NOMO-1 treated with dmso at 0.1 percent for 144 hours (cell line): ENCODE results near the gene LRRC37A.
"Not testable (repeated sequence)": the region's sequence is repeated elsewhere in the genome, so short reads cannot be mapped to it uniquely, and the experiment has no call there.

ENCODE experiments used
- DNase-seq: peaks from one replicate; lab custom pipeline; 2025; ENCODE audit not compliant: unreplicated experiment; lab: John Stamatoyannopoulos, UW

LRRC37A gene

GRCh38 chr17:46286764-46287221 is 8.1 kb upstream of the LRRC37A start:
- DNase-seq = not testable (repeated sequence)

DNA sequence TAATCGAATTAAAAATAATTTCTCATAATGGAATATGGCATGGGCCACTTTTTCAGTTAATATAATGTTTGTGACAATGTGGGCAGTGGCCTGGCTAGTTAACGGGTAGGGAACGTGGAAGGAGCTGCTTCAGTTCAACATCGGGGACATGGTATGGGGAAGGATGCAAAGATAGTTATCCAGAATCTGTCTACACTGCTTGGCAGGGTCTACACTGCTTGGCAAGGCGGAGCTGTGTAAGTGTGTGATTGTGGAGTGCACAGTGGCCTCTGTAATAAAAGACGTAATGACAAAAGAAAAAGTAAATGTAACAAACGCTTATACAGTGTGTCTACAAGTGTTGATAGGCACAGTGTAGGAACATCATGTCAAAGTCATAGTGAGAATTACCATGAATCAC is 7.3 kb upstream of the LRRC37A start:
- not testable (repeated sequence) for DNase-seq

DNA sequence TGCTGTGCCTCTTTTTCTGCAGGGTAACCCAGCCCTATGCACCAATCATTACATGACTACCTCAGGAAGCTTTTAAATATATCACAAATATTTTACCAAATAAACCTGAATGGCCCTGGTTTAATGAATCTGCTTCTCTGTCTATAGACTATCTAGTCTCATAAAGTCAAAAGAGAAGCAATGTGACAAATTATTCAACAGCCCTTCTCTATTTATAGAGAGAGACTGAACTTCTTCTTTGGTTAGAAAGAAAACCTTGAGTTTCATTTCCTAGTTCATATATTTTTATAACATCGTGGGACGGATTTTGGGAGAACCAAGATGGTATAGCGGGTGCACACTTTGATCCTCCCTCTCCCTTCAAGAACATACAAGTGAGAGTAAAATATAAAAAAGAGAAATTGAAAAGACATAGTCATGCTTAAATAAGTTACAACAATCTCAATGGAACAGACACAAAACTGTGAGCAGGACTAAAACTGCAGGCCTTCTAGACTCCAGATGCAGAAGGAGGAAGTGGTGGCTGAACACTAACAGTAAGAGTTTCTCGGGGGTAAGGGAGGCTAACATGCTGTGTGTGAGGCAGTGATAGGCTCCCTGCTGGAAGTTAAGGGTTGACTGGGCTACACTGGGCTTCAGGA is 3.9 kb upstream of the LRRC37A start:
- DNase-seq = peak; percentile 57

- not testable (repeated sequence) for DNase-seq
Observed at GRCh38 chr17:46291618-46292017, 3.3 kb upstream of the LRRC37A start.

GRCh38 chr17:46341220-46341619 is 46.3 kb downstream of the LRRC37A start:
- not testable (repeated sequence) for DNase-seq

DNA sequence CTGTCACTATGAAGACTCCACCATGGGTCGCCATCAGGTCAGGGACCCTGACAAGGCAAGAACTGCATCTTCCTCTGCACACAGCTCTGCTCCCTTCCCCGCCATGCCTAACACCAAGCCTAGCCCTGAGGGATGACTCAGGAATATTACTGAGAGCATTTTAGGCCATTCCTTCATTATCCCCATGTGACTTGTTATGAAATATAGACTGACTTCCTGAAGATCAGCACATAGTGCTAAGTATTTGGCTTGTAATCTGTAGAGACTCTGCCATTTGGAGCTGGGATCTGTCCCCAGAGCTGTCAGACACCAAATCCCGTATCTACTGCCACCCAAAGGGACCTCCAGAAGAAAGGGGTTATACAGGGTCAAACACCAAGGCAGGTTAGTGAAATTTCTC is 47.2 kb downstream of the LRRC37A start:
- not testable (repeated sequence) for DNase-seq

DNA sequence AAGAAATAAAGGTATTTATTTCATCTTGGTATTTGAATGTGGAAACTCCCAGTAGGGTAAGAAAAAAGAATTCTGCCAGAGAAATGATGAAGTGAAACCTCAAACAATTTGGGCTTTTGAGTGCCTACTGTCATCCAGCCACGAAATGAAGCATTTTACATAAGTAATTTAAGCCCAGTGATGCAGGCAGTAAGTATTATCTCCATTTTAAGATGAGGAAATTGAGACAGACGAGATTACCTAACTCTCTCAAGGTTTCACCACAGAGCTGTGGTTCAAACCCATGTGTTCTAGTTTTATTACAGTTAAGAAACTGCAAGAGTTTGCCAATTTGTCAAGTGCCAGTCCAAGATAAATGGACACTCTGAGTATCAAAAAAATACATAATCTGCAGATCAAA is 53.4 kb downstream of the LRRC37A start:
- DNase-seq = not testable (repeated sequence)

DNA sequence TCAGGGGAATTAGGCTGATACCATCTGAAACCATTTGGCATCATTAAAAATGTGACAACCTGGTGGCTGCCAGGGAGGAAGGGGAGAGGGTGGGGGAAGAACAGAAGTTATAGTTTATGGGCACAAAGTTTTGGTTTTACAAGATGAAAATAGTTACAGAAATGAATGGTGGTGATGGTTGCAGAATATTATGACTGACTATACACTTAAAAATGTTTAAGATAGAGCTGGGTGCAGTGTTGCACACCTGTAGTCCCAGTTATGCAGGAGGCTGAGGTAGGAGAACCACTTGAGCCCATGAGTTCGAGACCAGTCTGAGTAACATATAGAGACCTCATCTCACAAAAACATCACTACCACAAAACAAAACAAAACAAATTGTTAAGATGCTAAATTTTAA is 54.1 kb downstream of the LRRC37A start:
- DNase-seq = not testable (repeated sequence)

DNA sequence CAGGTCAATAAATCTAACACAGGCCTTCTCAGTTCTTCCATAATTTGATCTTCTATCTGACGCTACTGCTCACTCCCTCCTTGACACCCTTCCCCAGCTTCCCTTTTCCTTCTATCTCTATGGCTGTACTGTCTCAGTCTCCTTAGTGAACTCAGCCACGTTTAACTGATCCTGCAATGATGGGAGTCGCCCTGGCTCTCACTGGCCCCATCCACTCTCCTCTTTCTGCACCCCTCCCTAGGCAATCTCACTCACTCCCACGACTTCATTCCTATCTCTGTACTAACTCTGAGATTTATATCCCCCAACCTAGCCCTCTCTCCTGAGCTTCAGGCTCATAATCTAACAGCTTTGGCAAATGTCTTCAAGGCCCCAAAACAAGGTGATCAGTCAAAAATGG is 58.9 kb downstream of the LRRC37A start:
- DNase-seq = not testable (repeated sequence)

- not testable (repeated sequence) for DNase-seq
Observed at GRCh38 chr17:46361145-46361735, 66.3 kb downstream of the LRRC37A start.

DNA sequence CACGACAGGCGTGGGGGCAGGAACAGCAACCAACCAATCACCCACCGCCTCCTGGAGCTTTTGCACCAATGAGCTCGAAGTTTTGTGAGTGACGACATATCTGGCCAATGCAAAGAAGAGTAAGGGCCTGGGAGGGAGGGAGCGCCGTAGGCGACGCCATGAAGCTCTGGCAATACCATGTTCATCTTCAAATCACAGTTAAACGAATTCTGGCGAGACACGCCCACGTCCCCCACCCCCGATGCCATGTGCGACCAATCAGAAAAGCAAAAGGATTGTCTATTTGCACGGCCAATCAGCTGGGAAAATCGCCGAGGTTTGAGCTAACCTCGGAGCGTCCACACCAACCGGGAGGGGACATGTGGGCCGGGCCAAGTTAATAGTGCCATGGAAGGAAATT is 66.8 kb downstream of the LRRC37A start, which contains the start of gene ARL17B:
ARL17B (minus strand) TSS at position 12 of the 400 bp plus-strand sequence. CDS start 3,369 bp downstream, outside the sequence.
- not testable (repeated sequence) for DNase-seq

DNA sequence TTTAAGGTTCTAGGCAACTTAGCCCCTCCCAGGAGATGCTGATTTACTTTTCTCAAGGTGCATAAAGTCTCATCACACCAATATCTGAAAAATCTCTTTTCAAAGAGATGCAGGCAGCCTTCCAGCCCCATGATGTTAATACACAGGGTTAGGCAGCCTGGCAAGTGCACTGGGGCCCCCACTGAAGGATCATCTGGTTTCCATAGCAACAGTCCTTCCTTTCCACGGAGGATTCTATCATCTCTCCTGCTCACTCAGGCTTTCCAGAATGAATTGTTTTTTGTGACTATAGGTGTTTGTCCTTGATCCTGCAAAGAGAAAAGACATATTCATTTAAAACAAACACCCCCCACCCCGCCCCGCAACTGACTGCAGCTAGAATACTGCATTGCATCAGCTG is 72.6 kb downstream of the LRRC37A start:
- DNase-seq = not testable (repeated sequence)

DNA sequence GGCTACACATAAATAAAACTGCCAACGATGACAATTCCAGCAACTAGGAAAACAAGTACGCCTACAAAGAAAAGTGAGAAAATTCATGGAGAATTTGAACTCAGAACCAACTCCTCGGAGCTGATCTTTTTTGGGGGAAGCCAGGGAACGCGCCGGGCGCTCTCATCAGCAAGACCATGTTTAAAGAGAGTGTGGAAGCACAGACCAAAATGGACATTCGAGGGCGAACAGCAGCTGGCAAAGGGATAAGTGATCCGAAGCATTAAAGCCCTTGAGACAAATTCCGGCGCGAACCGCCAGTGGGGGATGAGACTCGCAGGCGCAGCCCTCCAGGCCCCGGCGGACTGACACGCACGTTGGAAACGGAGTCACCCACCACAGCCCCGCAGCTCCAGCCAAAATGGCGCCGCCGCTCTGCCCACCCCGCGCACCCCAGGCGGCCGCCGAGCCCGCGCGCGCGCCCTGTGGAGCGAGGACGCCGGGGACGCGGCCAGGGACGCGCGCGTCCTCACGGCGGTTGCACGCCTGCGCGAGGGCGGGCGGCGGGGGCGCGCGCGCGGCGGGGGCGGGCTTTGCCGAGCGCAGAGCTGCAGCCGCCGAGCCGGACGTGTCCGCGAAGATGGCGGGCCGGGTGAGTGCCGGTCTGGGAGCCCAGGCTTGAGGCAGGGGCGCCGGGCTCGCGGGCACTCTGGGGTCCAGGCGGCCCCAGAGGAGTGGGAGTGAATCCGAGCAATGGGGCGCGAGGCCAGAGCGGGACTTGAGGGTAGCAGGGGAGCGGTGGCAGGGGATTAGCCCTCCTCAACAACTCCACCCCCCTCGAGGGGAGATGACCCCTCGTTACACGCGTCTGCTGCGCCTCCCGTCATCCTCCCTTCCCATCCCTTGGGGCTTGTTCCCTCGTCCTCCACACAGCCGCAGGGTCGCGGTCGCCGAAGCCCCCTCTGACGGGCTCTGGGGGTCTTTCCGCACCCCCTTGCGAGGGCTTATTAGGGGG is 77.6 kb downstream of the LRRC37A start:
- DNase-seq = not testable (repeated sequence)

DNA sequence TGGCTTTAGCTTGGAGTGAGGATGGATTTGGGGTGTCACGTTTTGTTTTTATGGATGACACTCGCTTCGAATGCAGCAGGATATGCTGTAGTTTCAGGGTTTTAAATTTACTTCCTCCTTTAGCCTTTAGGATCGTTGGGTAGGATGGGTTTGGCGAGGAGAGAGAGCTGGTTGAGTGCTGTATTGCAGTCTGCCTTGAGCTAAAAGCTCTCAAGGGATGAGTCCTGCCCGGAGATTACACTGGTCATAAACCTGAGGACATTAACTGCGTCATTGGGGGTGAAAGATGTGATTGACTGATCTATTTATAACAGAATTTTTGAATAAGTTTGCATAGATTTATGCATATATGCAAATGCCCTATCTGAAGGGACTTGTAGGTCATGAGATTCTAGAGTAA is 78.5 kb downstream of the LRRC37A start:
- DNase-seq = not testable (repeated sequence)

DNA sequence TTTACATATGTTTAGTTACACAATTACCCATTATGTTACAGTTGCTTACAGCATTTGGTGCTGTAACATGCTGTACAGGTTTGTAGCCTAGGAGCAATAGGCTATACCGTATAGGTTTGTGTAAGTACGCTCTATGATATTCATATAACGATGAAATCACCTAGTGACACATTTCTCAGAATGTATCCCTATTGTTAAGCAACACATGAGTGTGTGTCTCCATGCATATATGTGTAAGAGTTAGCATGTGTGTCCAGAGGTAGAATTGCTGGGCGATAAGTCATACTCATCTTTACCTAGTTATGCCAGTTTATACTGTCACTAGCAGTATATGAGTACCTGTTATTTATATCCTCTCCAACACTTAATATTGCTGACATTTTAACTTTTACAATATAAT is 88.2 kb downstream of the LRRC37A start:
- not testable (repeated sequence) for DNase-seq

DNA sequence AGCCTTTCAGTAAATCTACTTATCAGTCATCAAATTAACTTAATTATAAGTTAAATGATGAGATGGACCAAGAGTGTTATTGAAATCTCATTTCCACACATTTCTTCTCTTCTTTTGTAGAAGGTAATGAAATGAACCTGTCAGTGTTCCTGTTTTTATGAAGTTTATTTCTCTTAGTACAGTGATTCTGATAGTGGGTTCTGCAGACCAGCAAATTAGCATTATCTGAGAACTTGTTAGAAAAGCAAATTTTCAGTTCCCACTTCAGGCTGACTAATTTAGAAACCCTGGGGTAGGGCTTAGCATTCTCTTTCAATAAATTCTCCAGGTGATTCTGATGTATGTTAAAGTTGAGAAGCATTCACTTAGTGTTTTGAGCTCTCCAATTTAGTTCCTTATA is 90.6 kb downstream of the LRRC37A start:
- not testable (repeated sequence) for DNase-seq
